ENCODE results near the gene TMEM91. TPM values are rescaled to one million over a fixed set of nuclear protein-coding genes. Genes with fewer than 3 reads are reported as not detected.

TMEM91 gene
- total RNA-seq (ENCODE audit: low replicate concordance) = 2.3 and 6.1 TPM in 2 replicates

DNA sequence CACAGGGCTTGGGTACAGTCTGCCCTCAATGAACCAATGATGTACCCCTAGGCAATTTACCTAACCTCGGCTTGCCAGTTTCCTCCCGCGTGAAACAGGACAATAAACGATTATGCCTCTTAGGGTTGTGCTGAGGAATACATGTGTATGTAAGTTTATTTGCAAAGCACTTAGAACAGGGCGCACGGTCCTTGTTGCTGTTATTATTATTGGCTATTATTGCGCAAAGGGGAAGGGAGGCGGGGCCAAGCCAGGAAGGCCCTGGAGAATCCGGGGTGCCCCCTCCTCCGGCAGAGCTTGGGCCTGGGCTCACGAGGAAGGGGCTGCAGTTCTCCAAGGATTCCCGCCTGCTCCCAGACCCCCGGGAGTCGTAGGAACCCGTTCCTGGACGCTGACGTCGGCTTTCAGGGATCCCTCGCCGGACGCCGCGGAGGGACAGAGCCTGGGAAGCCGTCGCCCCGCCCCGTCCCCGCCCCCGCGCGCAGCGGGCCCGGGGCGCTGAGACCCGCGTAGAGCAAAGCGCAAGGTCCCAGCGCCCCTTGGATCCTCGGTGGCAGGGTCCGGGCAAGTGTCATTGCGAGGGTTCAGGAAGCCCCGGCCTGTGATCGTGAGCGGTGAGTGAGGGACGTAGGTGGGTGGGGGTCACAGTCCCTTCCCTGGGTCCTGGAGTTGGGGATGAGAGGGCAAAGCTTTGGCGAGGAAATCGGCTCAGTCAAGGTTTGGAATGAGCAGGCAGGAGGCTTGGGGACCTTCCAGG is at the start of gene TMEM91:
Gene TMEM91, plus strand, starts transcription at position 293 of the 757 bp plus-strand sequence. CDS start 1,777 bp downstream, outside the sequence.

DNA sequence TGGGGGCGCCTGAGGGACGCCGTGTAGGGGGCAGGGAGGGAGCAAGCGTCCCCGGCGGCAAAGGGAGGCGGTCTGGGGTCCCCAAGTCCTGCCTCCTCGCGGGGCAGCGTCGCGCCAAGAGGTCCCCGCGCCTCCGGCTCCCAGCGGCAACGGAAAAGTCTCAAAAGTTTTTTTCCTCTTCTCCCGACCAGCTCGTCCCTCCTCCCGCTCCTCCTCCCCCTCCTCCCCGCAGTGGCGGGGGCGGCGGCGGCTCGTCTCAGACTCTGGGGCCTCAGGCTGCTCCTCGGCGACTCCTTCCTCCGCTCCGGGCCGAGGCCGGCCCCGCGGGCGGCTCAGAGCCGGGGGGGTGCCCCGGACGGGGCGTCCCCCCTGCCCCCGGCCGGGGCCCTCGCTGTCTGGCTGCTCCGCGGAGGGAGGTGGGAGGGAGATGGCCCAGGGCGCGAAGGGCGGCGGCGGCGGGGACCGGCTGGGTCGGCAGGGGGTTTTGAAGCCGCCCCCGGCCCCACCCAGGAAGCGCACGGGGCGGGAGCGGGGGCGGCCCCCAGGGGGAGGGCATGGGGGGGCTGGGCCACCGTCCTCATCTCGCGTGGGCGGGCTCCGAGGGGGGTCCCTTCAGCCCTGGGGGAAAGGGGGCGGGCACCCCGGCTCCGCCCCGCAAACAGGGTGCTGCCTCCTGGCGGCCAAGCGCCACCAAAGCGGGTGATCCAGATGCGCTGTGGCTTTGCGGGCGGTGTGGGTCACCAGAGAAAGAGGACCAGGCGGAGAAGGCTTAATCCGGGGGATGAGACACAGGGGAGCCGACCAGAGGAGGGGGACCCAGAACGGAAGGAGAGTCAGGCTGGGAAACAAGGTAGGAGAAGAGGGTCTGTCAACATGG is 22.6 kb upstream of the TMEM91 start, which contains the start of gene TGFB1:
Gene TGFB1, minus strand, starts transcription at position 457 of the 877 bp plus-strand sequence. CDS start 878 bp downstream, outside the sequence.

DNA sequence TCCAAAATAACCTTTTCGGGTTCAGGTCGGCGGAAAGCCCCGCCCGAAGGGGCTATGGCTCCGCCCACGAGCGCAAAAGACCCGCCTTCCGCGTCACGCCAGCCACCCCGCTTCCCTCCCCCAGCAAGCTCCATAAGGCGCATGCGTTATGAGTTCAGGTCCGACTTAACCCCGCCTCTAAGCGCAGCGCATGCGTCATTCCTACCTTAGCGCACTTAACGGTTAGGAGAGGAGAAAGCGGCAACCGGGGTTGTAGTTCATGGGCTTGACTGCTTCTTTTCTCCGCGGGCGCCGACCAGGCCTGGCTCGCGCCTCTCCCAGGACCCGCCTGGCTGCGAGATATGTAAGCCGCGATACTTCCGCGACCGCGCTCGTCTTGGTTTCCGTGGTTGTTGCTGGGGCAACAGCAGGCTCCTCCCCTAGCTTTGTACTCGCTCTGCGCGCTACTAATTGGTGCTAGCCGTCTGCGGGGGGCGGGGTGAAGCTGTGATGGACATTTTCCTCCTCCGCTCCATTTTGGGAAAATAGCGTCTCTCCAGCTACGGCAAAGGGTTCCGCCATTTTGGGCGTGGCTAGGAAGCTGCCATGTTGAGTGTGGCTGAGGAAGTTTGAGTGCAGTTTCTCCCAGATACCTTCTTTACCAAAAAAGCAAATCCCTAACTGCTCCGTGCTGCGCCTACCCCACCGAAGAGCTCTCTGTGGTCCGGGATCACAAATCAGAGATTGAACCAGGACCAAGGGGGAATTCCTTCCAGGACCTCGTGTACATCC is 12.4 kb upstream of the TMEM91 start, which contains the start of gene B9D2:
Gene B9D2, minus strand, starts transcription at position 397 of the 771 bp plus-strand sequence. CDS start 630 bp downstream, outside the sequence.

DNA sequence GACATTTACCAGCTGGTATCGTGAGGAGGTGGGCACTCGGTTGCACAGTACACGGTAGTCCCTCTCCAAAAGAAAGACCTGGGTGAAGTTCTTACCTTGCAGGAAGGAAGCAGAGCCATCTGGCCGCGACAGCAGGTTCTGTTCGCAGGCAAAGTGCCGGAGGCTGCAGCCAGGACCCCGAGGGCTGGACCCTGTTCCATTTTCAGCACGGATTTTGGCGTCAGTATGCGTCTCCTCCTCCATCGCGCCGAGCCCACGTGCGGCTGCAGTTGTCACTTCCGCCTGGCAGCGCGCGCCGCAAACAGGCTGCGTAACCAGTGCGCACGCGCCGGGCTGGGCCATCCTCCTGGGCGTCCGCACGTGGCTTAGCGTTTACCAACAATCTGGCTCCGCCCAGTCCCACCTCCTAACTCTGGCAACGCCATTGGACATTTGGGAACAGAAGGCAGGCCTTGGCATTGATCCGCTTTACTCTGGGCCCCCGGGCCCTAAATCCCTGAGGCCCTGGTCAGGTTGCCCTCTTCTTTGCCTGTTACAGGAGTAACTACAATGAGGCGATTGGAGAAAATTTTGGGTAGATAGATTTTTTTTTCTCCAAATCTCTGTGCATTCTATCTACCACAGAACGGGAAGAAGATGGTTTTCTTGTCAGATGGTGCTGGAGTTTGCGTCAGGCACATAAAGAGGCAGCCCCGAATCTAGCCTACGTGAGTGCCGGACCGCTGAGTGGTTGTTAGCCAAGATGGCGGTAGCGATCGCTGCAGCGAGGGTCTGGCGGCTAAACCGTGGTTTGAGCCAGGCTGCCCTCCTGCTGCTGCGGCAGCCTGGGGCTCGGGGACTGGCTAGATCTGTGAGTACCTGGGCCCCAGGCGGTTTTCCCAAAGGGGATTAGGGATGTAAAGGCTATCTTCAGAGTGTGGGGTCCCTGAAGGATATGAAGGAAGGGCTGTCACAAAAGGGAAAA is 21.0 kb downstream of the TMEM91 start, which contains the start of the genes BCKDHA and EXOSC5:
Gene BCKDHA, plus strand, starts transcription at position 733 of the 964 bp plus-strand sequence. Its CDS starts 10 bp downstream, at position 743.
Gene EXOSC5, minus strand, starts transcription at position 274 of the 964 bp plus-strand sequence. Its CDS starts 31 bp downstream, at position 243.

DNA sequence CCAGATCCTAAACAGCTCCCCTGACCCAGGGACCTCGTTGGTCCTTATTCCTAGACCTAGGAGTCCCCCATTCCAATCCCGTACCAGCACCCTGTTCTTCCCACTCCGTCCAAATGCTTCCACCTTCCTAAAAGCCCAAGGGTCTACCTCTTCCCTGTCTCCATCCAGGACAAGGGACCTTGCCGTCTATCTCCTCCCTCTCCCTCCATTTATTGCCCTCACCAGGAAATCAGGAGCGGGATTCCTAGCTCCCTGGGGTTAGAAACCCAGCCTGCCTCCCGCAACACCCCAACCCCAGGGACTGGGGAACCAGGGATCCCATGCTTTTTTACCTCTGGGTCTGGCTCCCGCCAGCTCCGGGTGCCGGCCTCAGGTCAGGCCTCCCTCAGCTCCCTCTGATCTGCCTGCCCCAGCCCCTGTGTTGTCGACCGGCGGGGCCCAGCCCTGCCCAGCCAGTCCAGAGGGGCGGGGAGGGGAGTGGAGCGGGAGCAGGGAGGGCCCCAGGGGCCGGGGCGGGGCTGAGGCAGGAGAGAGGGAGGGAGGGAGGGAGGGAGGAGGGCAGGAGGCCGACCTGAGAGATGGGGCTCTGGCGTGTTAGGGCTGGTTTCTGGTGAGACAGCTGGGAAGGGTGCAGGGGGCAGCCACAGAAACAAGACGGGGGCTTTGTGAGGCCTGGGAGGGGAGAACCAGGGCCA is 50.8 kb downstream of the TMEM91 start, which contains the start of gene B3GNT8:
Gene B3GNT8, minus strand, starts transcription at position 423 of the 695 bp plus-strand sequence. CDS start 596 bp downstream, outside the sequence.

Other genes starting within 250 kb of the TMEM91 start
- 1.8 TPM in 1 of 2 replicates, not detected in the other for gene CYP2S1, start 183.3 kb upstream of the TMEM91 start, total RNA-seq (ENCODE audit: low replicate concordance)
- 85.9 and 136 TPM in 2 replicates for gene AXL, start 157.3 kb upstream of the TMEM91 start, total RNA-seq (ENCODE audit: low replicate concordance)
- gene HNRNPUL1, start 112.2 kb upstream of the TMEM91 start, total RNA-seq (ENCODE audit: low replicate concordance) = 29.7 and 56.8 TPM in 2 replicates
- 5.6 and 9.5 TPM in 2 replicates for gene CCDC97, start 66.4 kb upstream of the TMEM91 start, total RNA-seq (ENCODE audit: low replicate concordance)
- 8.9 and 24.4 TPM in 2 replicates for gene TGFB1, start 22.6 kb upstream of the TMEM91 start, total RNA-seq (ENCODE audit: low replicate concordance)
- 5.3 and 6.0 TPM in 2 replicates for gene B9D2, start 12.4 kb upstream of the TMEM91 start, total RNA-seq (ENCODE audit: low replicate concordance)
- gene EXOSC5, start 20.8 kb downstream of the TMEM91 start, total RNA-seq (ENCODE audit: low replicate concordance) = 8.2 and 12.7 TPM in 2 replicates
- gene BCKDHA, start 21.3 kb downstream of the TMEM91 start, total RNA-seq (ENCODE audit: low replicate concordance) = 27.8 and 46.7 TPM in 2 replicates
- gene B3GNT8, start 50.8 kb downstream of the TMEM91 start, total RNA-seq (ENCODE audit: low replicate concordance) = 0.60 and 3.6 TPM in 2 replicates
- gene DMAC2, start 63.4 kb downstream of the TMEM91 start, total RNA-seq (ENCODE audit: low replicate concordance) = 23.9 and 33.8 TPM in 2 replicates
- not detected in 2 replicates for gene ERICH4, start 66.6 kb downstream of the TMEM91 start, total RNA-seq (ENCODE audit: low replicate concordance)
- not detected in 2 replicates for gene CEACAM21, start 199.6 kb downstream of the TMEM91 start, total RNA-seq (ENCODE audit: low replicate concordance)

All from smooth muscle cell of the coronary artery (primary cell).